CD4-positive, alpha-beta T cell treated with Interferon gamma for 1 hour (primary cell): ENCODE measurements around the gene OR2T27.
A peak's percentile ranks its signal among the peaks of the same experiment; 100 is the strongest.
"Not testable (repeated sequence)": the region's sequence is repeated elsewhere in the genome, so short reads cannot be mapped to it uniquely, and the experiment has no call there.

Source experiments
- DNase-seq: peaks from one replicate; pipeline ENCODE4 v3.0.0-alpha.2; 2020

Gene OR2T27

DNA sequence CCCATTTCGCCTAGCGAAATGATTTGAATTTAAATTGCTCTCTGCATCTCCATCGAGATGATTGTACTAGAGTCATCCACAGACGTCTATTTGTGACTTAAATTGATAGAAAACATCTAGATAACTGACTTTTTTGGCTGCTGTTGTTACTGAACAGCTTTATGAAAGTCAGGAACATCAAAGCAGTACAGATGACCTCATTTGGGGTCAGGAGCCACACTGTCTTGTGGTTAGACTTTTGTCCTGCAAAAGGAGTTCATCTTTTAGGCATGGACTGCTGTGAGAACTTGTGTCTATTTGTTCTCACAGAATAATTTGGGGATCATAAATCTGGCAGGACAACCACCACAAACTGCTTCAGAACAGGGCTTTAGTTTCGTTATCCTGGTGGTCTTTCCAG lies 15.7 kb downstream of the OR2T27 start:
- not testable (repeated sequence) for DNase-seq

DNA sequence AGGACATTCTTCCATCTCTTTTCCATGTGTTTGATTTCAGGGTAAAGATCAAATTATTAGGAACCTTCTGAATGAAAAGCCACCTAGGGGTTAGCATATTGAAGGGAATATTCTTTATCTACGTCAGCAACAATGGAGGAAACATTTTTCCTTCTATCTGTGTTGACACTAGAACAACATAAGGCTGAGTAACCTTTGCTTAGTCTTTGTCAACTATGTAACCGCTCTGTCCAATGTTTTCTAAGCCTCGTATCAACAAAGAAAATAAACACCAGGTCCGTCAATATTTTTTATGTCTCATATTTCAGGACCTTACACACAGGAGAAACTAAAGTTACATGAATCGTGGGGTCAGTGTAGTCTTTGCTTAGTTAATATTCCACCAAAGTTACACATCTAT lies 18.7 kb downstream of the OR2T27 start:
- not testable (repeated sequence) for DNase-seq

DNA sequence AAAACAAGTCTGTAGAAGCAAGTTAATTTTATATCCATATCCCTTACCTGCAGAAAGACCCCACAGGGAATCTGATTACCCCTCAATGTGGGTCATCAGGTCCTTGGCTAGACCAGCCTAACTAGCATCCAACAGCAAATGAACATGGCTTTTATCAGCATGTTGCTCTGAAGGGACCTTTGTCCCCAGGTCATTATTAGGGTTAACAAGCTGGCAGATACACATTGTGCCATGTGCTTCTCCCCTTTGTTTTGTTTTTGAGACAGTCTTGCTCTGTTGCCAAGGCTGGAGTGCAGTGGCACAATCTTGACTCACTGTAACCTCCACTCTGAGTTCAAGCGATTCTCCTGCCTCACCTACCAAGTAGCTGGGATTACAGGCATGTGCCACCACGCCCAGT lies 20.3 kb downstream of the OR2T27 start, which contains the start of gene OR2T11:
OR2T11 (minus strand) TSS at position 101 of the 400 bp plus-strand sequence. CDS start 7,963 bp downstream, outside the sequence.
- not testable (repeated sequence) for DNase-seq

GRCh38 chr1:248631354-248632008 lies 23.8 kb downstream of the OR2T27 start:
- no peak for DNase-seq

- no peak for DNase-seq
Measured at GRCh38 chr1:248630551-248630950, 24.8 kb downstream of the OR2T27 start.

- DNase-seq, result no peak
Measured at GRCh38 chr1:248627971-248628844, 27.1 kb downstream of the OR2T27 start.

GRCh38 chr1:248625971-248626370 lies 29.4 kb downstream of the OR2T27 start:
- DNase-seq, result no peak

DNA sequence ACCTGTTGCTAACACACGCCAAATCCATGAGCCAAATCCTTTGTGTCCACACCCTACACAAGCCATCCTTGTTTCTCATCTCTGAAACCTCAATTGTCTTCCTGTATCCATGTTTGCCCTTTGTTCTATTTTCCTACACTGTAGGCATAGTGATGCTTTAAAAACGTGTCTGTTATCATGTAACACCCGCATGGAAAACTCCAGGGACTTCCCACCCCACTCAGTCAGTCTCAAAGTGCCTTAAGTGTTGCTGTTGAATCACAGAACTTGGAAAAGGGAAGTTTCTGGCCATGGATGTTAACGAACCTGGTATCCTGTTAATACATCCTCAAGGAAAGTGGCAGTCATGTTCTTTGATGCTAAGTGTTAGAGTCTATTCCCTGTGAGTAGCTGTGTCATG lies 30.2 kb downstream of the OR2T27 start:
- DNase-seq, result no peak

DNA sequence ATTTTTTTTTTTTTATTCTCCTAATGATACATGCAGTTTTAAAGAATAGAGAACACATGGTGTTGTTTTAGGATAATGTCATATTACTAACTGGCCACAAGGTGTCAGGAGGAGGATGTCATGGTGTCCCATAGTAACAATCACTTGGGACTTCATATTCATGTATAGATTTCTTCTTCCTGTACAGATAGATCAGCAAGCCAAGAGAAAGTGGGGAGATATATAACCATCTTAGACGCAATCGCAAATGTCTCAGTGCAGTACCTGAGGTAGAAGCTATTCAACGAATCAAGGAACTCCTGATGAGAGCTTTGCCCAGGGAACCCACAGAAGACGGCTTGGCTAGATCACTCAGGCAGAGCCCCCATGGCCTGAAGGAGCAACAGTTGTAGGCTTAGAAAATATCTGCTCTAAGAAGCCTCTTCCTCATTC lies 32.7 kb downstream of the OR2T27 start:
- DNase-seq, result no peak

DNA sequence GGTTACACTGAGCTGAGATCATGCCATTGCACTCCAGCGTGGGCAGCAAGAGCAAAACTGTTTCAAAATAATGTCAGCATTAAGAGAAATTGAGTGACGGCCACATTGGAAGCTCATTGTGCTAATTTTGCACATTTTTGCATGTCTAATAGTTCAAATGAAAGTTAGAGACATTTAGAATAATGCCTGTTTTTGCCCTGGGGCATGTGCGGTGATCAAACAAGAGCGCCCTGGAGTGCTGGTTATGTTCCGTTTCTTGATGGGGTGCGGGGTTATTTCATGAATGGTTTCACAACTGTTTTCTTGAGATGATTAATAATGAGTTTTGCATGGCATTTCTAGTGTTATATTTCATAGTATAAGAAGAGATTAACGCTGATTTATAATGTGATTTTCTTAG lies 33.6 kb downstream of the OR2T27 start:
- DNase-seq, result no peak

DNA sequence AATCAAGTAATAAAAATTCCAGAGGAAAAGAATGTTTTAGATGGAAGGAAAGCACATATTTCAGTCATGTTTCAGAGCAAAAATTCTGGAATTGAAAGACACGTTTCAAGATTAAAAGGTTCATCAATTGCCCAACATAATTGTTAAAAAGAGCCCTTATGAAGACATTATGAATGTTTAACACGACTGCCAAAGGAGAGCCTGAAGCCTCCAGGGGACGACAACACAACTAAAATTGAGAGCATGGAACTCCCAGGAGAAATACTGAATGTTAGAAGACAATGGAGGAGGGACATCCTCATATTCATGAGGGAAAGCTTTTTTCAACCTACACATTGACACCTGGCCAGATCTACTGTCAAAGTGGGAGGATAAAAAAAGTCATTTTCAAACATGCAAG lies 36.5 kb downstream of the OR2T27 start:
- DNase-seq, result peak; percentile 4

DNA sequence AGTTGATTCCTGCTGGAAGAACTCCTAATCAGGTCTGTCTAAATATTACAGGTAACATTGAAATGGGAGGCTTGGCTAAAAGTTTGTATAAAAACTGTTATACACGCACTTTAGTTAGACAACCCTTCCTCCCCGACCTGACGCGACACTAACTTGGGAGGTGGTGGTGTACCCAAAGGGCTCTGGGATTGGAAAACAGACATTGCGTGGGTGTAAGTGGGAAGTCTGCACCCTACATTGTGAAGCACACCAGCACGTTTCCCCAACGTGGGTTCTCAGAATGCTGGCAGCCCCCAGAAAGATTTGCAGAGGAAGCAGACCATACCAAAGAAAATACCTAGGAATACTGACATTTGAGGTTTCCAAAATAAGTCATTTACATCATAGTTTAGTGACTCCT lies 37.2 kb downstream of the OR2T27 start:
- DNase-seq, result no peak

DNA sequence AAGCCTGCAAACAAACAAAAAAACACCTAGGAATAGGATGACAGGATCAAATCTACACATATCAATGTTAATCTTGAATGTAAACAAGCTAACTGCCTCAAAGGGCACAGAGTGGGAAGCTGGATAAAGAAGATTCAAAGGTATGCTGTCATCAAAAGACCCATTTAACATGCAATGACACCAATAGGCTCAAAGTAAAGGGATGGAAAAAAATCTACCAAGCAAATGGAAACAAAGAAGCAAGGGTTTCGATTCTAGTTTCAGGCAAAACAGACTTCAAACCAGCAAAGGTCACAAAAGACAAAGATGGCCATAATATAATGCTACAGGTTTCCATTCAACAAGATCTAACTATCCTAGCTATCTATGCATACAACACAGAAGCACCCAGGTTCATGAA lies 41.6 kb downstream of the OR2T27 start:
- no peak for DNase-seq

- DNase-seq, result no peak
Measured at GRCh38 chr1:248611883-248612414, 43.4 kb downstream of the OR2T27 start.

DNA sequence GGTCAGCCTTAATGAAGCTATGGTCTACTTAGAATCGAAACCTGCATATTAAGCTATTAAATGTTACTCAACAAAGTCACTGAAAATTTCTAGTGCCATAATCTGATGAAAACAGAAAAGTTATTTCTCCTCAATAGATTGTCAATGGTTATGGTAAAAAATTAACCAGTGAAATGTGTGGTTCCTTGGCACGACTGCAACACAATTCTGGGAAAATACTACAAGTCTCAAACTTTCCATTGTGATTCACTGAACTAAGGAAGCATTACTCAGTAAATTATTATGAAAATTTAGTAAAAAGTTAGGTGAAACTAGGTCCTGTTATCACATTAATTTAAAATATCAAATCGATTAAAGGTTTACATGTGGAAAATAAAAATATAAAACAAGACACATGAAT lies 45.0 kb downstream of the OR2T27 start:
- DNase-seq, result no peak
